H1 (cell line): ENCODE data around the gene OR2D3. TPM values are rescaled to one million over a fixed set of nuclear protein-coding genes. Genes with fewer than 3 reads are reported as not detected.

Experiments used
- ASH2L ChIP-seq: fragments of 200-600, 300-600 bp; sonication (generic); IDR thresholded peaks from one replicate; pipeline ENCODE4 v1.7.1; 2017; ENCODE audit warnings: low read length
- ATF2 ChIP-seq: IDR thresholded peaks from 2 replicates; pipeline ENCODE4 v1.6.1; 2012; ENCODE audit warnings: low read length, inconsistent platforms
- CHD7 ChIP-seq: fragments of 300-600 bp; sonication (generic); IDR thresholded peaks from 2 replicates; pipeline ENCODE4 v1.7.1; 2012; ENCODE audit warnings: low read length, moderate library complexity, mild to moderate bottlenecking, inconsistent platforms; ENCODE audit not compliant: insufficient replicate concordance
- GABPA ChIP-seq: IDR thresholded peaks from 2 replicates; pipeline ENCODE4 v1.6.1; 2011; ENCODE audit warnings: mild to moderate bottlenecking, low read length, moderate library complexity, borderline replicate concordance; ENCODE audit not compliant: insufficient read depth
- KDM4A ChIP-seq: IDR thresholded peaks from one replicate; pipeline ENCODE4 v1.7.1; 2012; ENCODE audit warnings: low read depth, mild to moderate bottlenecking, moderate library complexity, low read length, inconsistent platforms; ENCODE audit not compliant: severe bottlenecking
- SIRT6 ChIP-seq: IDR thresholded peaks from one replicate; pipeline ENCODE4 v1.7.1; 2012; ENCODE audit warnings: low read length, inconsistent platforms
- SIX5 ChIP-seq: IDR thresholded peaks from 2 replicates; pipeline ENCODE4 v1.6.1; 2011; ENCODE audit warnings: mild to moderate bottlenecking, low read depth, low read length
- SP4 ChIP-seq: IDR thresholded peaks from 2 replicates; pipeline ENCODE4 v1.6.1; 2012; ENCODE audit warnings: low read length, inconsistent platforms
- SUZ12 ChIP-seq: fragments of 200-600 bp; sonication (generic); IDR thresholded peaks from 2 replicates; pipeline ENCODE4 v1.6.1; 2012; ENCODE audit warnings: mild to moderate bottlenecking, inconsistent platforms, low read length, moderate library complexity, mixed read lengths
- TAF7 ChIP-seq: optimal IDR thresholded peaks from 2 replicates; pipeline ENCODE3; 2011; ENCODE audit warnings: low read depth, mild to moderate bottlenecking, inconsistent platforms, low read length, moderate library complexity, borderline replicate concordance
- TEAD4 ChIP-seq: IDR thresholded peaks from 2 replicates; pipeline ENCODE4 v1.6.1; 2012; ENCODE audit warnings: low read depth, low read length, inconsistent platforms, mixed read lengths
- polyA plus RNA-seq, 7 experiments: library from polyadenylated mRNA; depleted of rRNA in 3 of 7; stranded (reverse) in 5 of 7; unstranded in 2 of 7; fragments of >200 nt in 5 of 7; fragments of 200-250 nt in 2 of 7; gene quantifications; 1 replicate in 5 of 7; 2 replicates in 1 of 7; 4 replicates in 1 of 7; pipeline versions ENCODE4 v1.2.1 to v1.2.3, GENCODE V29; 2011 to 2013; ENCODE audit warnings: missing spikeins in 2 of 7, mixed read lengths in 2 of 7
- total RNA-seq: library from RNA; stranded (reverse); fragmentation: NEBNext Ultra II Directional; extraction: Animal tissue kit (Norgen Biotek cat#: 25700); gene quantifications from 2 replicates; pipeline ENCODE4 v1.2.1, GENCODE V29; 2021

The OR2D3 gene
- total and polyA plus RNA-seq, 2 of the 8 experiments (the other 6 are each of a cell fraction or from before 2014, with no cell fraction given) = not detected

- TF ChIP-seq CHD7 (no peak), TAF7 (no peak), GABPA (no peak), ASH2L (no peak), SP4 (no peak), SIRT6 (no peak), SUZ12 (no peak), ATF2 (no peak), TEAD4 (no peak), SIX5 (no peak), KDM4A (no peak)
- TF ChIP-seq, all 59 proteins: peak for 0
Observed at GRCh38 chr11:6892400-6892799, 28.4 kb upstream of the OR2D3 start, which contains the start of gene OR2D2 (continued).
